ENCODE measurements around the gene KCNMB2.

Gene KCNMB2

GRCh38 chr3:178773358-178773757 is 237.1 kb downstream of the KCNMB2 start:
- no peak overlapping the region for H3K27ac ChIP-seq (ENCODE audit: low read depth, low read length)
- no peaks in the 10 kb centered on the region for H3K27me3 ChIP-seq (ENCODE audit: control insufficient read depth, low read length)
- no peak overlapping the region for H3K4me2 ChIP-seq (ENCODE audit: low read length)
- no peaks in the 10 kb centered on the region for H4K20me1 ChIP-seq (ENCODE audit: control insufficient read depth, insufficient read depth, low read depth, low read length)
- H3K9me3 ChIP-seq (ENCODE audit: control insufficient read depth, insufficient read depth, low read length): no peaks in the 10 kb centered on the region
- H3F3A ChIP-seq (ENCODE audit: control insufficient read depth, insufficient read depth): no peaks in the 10 kb centered on the region
- no peaks in the 10 kb centered on the region for H3K4me1 ChIP-seq (ENCODE audit: control insufficient read depth, low read length)
- H3K9me2 ChIP-seq (replicated peaks; ENCODE audit: control insufficient read depth, low read length): no peaks in the 10 kb centered on the region
- no peak for TF ChIP-seq EZH2phosphoT487 (IDR thresholded peaks at IDR 0.05; ENCODE audit: borderline replicate concordance, low read length)
- TF ChIP-seq CTCF (IDR thresholded peaks at IDR 0.05; ENCODE audit: low read depth, low read length, poor library complexity, severe bottlenecking): no peak
- no peaks in the 10 kb centered on the region for H3K79me2 ChIP-seq (ENCODE audit: control insufficient read depth, low read length)
- H3K36me3 ChIP-seq (ENCODE audit: control insufficient read depth, low read length): no peaks in the 10 kb centered on the region
- H3K4me3 ChIP-seq (ENCODE audit: low read length): no peak overlapping the region

GRCh38 chr3:178777718-178778411 is 241.6 kb downstream of the KCNMB2 start:
- H3K4me2 ChIP-seq (ENCODE audit: low read length): no peak overlapping the region
- H3K4me3 ChIP-seq (ENCODE audit: low read length): no peak overlapping the region
- H3K27me3 ChIP-seq (ENCODE audit: control insufficient read depth, low read length): no peaks in the 10 kb centered on the region
- H3K9me3 ChIP-seq (ENCODE audit: control insufficient read depth, insufficient read depth, low read length): no peaks in the 10 kb centered on the region
- TF ChIP-seq CTCF (IDR thresholded peaks at IDR 0.05; ENCODE audit: low read depth, low read length, poor library complexity, severe bottlenecking) (no peak), EZH2phosphoT487 (IDR thresholded peaks at IDR 0.05; ENCODE audit: borderline replicate concordance, low read length) (no peak)
- H3F3A ChIP-seq (ENCODE audit: control insufficient read depth, insufficient read depth): no peaks in the 10 kb centered on the region
- no peaks in the 10 kb centered on the region for H3K36me3 ChIP-seq (ENCODE audit: control insufficient read depth, low read length)
- H3K4me1 ChIP-seq (ENCODE audit: control insufficient read depth, low read length): no peaks in the 10 kb centered on the region
- no peaks in the 10 kb centered on the region for H3K79me2 ChIP-seq (ENCODE audit: control insufficient read depth, low read length)
- no peaks in the 10 kb centered on the region for H3K9me2 ChIP-seq (replicated peaks; ENCODE audit: control insufficient read depth, low read length)
- no peaks in the 10 kb centered on the region for H4K20me1 ChIP-seq (ENCODE audit: control insufficient read depth, insufficient read depth, low read depth, low read length)
- H3K27ac ChIP-seq (ENCODE audit: low read depth, low read length): no peak overlapping the region

- H4K20me1 ChIP-seq (ENCODE audit: control insufficient read depth, insufficient read depth, low read depth, low read length): no peaks in the 10 kb centered on the region
- H3K36me3 ChIP-seq (ENCODE audit: control insufficient read depth, low read length): no peaks in the 10 kb centered on the region
- H3K9me2 ChIP-seq (replicated peaks; ENCODE audit: control insufficient read depth, low read length): no peaks in the 10 kb centered on the region
Observed at GRCh38 chr3:178778589-178778988, 242.4 kb downstream of the KCNMB2 start.

More at GRCh38 chr3:178778589-178778988, 242.4 kb downstream of the KCNMB2 start:
- no peaks in the 10 kb centered on the region for H3F3A ChIP-seq (ENCODE audit: control insufficient read depth, insufficient read depth)
- no peak overlapping the region for H3K4me3 ChIP-seq (ENCODE audit: low read length)
- no peaks in the 10 kb centered on the region for H3K79me2 ChIP-seq (ENCODE audit: control insufficient read depth, low read length)
- H3K27me3 ChIP-seq (ENCODE audit: control insufficient read depth, low read length): no peaks in the 10 kb centered on the region
- no peaks in the 10 kb centered on the region for H3K9me3 ChIP-seq (ENCODE audit: control insufficient read depth, insufficient read depth, low read length)
- TF ChIP-seq EZH2phosphoT487 (IDR thresholded peaks at IDR 0.05; ENCODE audit: borderline replicate concordance, low read length) (no peak), CTCF (IDR thresholded peaks at IDR 0.05; ENCODE audit: low read depth, low read length, poor library complexity, severe bottlenecking) (no peak)
- H3K27ac ChIP-seq (ENCODE audit: low read depth, low read length): no peak overlapping the region
- H3K4me1 ChIP-seq (ENCODE audit: control insufficient read depth, low read length): no peaks in the 10 kb centered on the region
- no peak overlapping the region for H3K4me2 ChIP-seq (ENCODE audit: low read length)

All from DOHH2 (cell line).